GM23338 (cell line): ENCODE measurements around the gene MEOX1. TPM values are rescaled to one million over a fixed set of nuclear protein-coding genes. Genes with fewer than 3 reads are reported as not detected.

Experiments used
- ATAC-seq: fragments of 200-7000 bp; cut with Tn5 transposase; 3 replicates; pipeline ENCODE4 v1.9.1; 2020
- DNase-seq: peaks from one replicate; pipeline ENCODE4 v3.0.0-alpha.2; 2015; ENCODE audit warnings: low spot score
- H2AFZ ChIP-seq: fragments of 200-600 bp; sonication (generic); 2 replicates; pipeline ENCODE4 v1.8.0; 2016; ENCODE audit warnings: antibody characterized with exemption, mild to moderate bottlenecking, moderate library complexity
- H3F3A ChIP-seq: fragments of 200-600 bp; sonication (generic); replicated peaks from 2 replicates; pipeline ENCODE4 v1.8.0; 2017; ENCODE audit warnings: antibody characterized with exemption, mixed run types, low read depth
- H3K27ac ChIP-seq: fragments of 200-600 bp; sonication (generic); 2 replicates; pipeline ENCODE4 v1.6.1; 2016; ENCODE audit warnings: low read depth
- H3K27me3 ChIP-seq: fragments of 200-600 bp; sonication (generic); 2 replicates; pipeline ENCODE4 v1.8.0; 2016; ENCODE audit warnings: mild to moderate bottlenecking, mixed run types, moderate library complexity; ENCODE audit not compliant: insufficient read depth
- H3K36me3 ChIP-seq: fragments of 200-600 bp; sonication (generic); 2 replicates; pipeline ENCODE4 v1.8.0; 2016; ENCODE audit warnings: mild to moderate bottlenecking; ENCODE audit not compliant: insufficient read depth
- H3K4me1 ChIP-seq: fragments of 200-600 bp; sonication (generic); 2 replicates; pipeline ENCODE4 v1.8.0; 2016; ENCODE audit warnings: mild to moderate bottlenecking, moderate library complexity; ENCODE audit not compliant: insufficient read depth
- H3K4me2 ChIP-seq: fragments of 200-600 bp; sonication (generic); 2 replicates; pipeline ENCODE4 v1.7.1; 2017; ENCODE audit warnings: mixed run types
- H3K4me3 ChIP-seq: fragments of 200-600 bp; sonication (generic); 2 replicates; pipeline ENCODE4 v1.6.1; 2016; ENCODE audit warnings: mixed run types
- H3K79me2 ChIP-seq: fragments of 200-600 bp; sonication (generic); replicated peaks from 2 replicates; pipeline ENCODE4 v1.8.0; 2017; ENCODE audit warnings: mild to moderate bottlenecking; ENCODE audit not compliant: insufficient read depth
- H3K9me2 ChIP-seq: fragments of 200-600 bp; sonication (generic); 2 replicates; pipeline ENCODE4 v1.8.0; 2017; ENCODE audit not compliant: insufficient read depth
- H4K20me1 ChIP-seq: fragments of 200-600 bp; sonication (generic); replicated peaks from 2 replicates; pipeline ENCODE4 v1.8.0; 2017; ENCODE audit warnings: mild to moderate bottlenecking; ENCODE audit not compliant: insufficient read depth
- H3K27ac Mint-ChIP-seq: 2 replicates; pipeline ENCODE4 v1.8.0; 2020; ENCODE audit warnings: inconsistent platforms, mild to moderate bottlenecking, moderate library complexity, mixed read lengths
- H3K27me3 Mint-ChIP-seq: 3 replicates; pipeline ENCODE4 v1.8.0; 2022; ENCODE audit warnings: low read depth, mild to moderate bottlenecking, moderate library complexity, mixed read lengths, inconsistent platforms; ENCODE audit not compliant: insufficient read depth, poor library complexity
- H3K36me3 Mint-ChIP-seq: 3 replicates; pipeline ENCODE4 v1.8.0; 2021; ENCODE audit warnings: low read depth, mild to moderate bottlenecking, inconsistent platforms, moderate library complexity, mixed read lengths
- H3K4me1 Mint-ChIP-seq: 3 replicates; pipeline ENCODE4 v1.8.0; 2020; ENCODE audit warnings: mild to moderate bottlenecking, inconsistent platforms, mixed read lengths
- H3K4me3 Mint-ChIP-seq: 3 replicates; pipeline ENCODE4 v1.8.0; 2021; ENCODE audit warnings: moderate library complexity, mild to moderate bottlenecking, inconsistent platforms, mixed read lengths
- H3K9me3 Mint-ChIP-seq: 3 replicates; pipeline ENCODE4 v1.8.0; 2020; ENCODE audit warnings: moderate library complexity, mild to moderate bottlenecking, inconsistent platforms, mixed read lengths
- EZH2 ChIP-seq: fragments of 200-600 bp; sonication (generic); IDR thresholded peaks from one replicate; pipeline ENCODE4 v1.8.0; 2017; ENCODE audit warnings: antibody characterized with exemption, mild to moderate bottlenecking, low read depth; ENCODE audit not compliant: unreplicated experiment
- EZH2phosphoT487 ChIP-seq: fragments of 200-600 bp; sonication (generic); IDR thresholded peaks from one replicate; pipeline ENCODE4 v1.8.1; 2018; ENCODE audit warnings: antibody characterized with exemption; ENCODE audit not compliant: unreplicated experiment
- JUNB ChIP-seq: IDR thresholded peaks from one replicate; pipeline ENCODE4 v1.6.1; 2016; ENCODE audit warnings: antibody characterized with exemption; ENCODE audit not compliant: unreplicated experiment
- POLR2AphosphoS5 ChIP-seq: IDR thresholded peaks from 2 replicates; pipeline ENCODE4 v1.6.1; 2016; ENCODE audit warnings: antibody characterized with exemption, low read depth
- ZNF114 ChIP-seq: fragments of 250-450 bp; sonication (Bioruptor Pico); IDR thresholded peaks from 2 replicates; pipeline ENCODE4 v1.5.0; 2020; ENCODE audit warnings: mild to moderate bottlenecking, moderate library complexity
- ZNF331 ChIP-seq: fragments of 250-450 bp; sonication (Bioruptor Pico); IDR thresholded peaks from 2 replicates; pipeline ENCODE4 v1.5.0; 2020; ENCODE audit warnings: low read depth, mild to moderate bottlenecking, moderate library complexity
- polyA plus RNA-seq: library from polyadenylated mRNA; unstranded; fragments of >200 nt; fragmentation: Nextera tagmentation; extraction: Ambion mirVana; gene quantifications from 2 replicates; pipeline ENCODE4 v1.2.1, GENCODE V29; 2016
- total RNA-seq: library from RNA; depleted of rRNA; stranded (reverse); fragments of >200 nt; shearing (Covaris generic); gene quantifications from 2 replicates; pipeline ENCODE4 v1.2.3, GENCODE V29; 2014
- TF ChIP-seq, protein P1 (sequence below): IDR thresholded peaks from 2 replicates; pipeline ENCODE4 v1.6.1; 2016; ENCODE audit warnings: antibody characterized with exemption
- TF ChIP-seq, protein P2 (sequence below): fragments of 250-450 bp; sonication (Bioruptor Pico); IDR thresholded peaks from 2 replicates; pipeline ENCODE4 v1.5.0; 2020; ENCODE audit warnings: mild to moderate bottlenecking, moderate library complexity
- TF ChIP-seq, protein P3 (sequence below): IDR thresholded peaks from one replicate; pipeline ENCODE4 v1.6.1; 2018; ENCODE audit warnings: antibody characterized with exemption; ENCODE audit not compliant: unreplicated experiment

Gene MEOX1
- total and polyA plus RNA-seq, 2 experiments from 2014 or later = not detected

DNA sequence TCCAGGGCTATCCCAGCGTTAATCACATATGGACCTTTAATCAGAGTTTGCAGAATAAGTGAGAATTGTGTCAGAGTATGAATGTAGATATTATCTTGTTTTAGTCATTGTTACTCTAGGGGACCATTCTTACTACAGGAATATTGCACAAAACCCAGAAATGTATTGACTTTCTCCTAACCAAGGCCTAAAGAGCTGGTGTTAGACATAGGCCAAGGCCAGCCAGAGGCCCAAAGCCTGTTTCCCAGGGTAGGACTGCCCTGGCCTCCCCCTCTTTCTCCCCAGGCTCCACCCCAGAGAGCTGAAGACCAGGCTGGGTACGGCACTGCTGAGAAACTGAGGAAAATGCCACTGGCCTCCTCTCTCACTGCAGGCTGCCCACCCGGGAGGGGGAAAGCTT is 41.9 kb upstream of the MEOX1 start:
- Histone ChIP-seq H2AFZ (no peak overlapping the region), H3K4me1 (peaks cover 12% of the 10 kb centered on the region; the same call in 1 of the 2 replicates), H3K9me2 (no peaks in the 10 kb centered on the region), H3K27me3 (no peaks in the 10 kb centered on the region), H3F3A (no peaks in the 10 kb centered on the region), H3K4me2 (no peak overlapping the region), H3K36me3 (no peaks in the 10 kb centered on the region), H4K20me1 (no peaks in the 10 kb centered on the region), H3K79me2 (no peaks in the 10 kb centered on the region), H3K4me3 (no peak overlapping the region), H3K27ac (no peak overlapping the region)
- Mint-ChIP-seq H3K27ac (no peak overlapping the region), H3K9me3 (no peaks in the 10 kb centered on the region), H3K27me3 (peaks cover 11% of the 10 kb centered on the region), H3K4me1 (peaks cover 19% of the 10 kb centered on the region), H3K36me3 (no peaks in the 10 kb centered on the region; the same call in 2 of the 3 replicates), H3K4me3 (no peak overlapping the region)
- DNase-seq (no peak), ATAC-seq (no peak)
- no peak for TF ChIP-seq EZH2phosphoT487
- TF ChIP-seq, protein P1, sequence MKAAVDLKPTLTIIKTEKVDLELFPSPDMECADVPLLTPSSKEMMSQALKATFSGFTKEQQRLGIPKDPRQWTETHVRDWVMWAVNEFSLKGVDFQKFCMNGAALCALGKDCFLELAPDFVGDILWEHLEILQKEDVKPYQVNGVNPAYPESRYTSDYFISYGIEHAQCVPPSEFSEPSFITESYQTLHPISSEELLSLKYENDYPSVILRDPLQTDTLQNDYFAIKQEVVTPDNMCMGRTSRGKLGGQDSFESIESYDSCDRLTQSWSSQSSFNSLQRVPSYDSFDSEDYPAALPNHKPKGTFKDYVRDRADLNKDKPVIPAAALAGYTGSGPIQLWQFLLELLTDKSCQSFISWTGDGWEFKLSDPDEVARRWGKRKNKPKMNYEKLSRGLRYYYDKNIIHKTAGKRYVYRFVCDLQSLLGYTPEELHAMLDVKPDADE = no peak
- TF ChIP-seq POLR2AphosphoS5 = no peak

DNA sequence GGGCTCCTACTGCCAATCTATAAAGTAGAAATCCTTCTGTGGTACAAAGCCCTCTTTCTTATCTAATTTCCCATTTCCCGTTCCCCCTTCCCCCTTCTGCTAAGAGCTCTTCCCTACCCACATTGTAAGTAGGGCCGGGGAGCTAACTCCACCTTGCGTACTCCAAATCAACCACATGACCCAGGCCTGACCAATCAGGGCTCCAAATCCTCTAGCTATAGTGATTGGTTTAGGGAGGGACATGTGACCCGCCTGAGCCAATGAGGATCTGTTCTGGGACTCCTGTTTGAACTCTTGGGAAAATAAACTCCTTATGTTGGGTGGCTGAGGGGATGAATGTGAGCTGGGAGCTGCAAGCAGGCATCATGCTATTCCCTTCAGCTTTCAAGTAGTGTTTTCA is 40.9 kb upstream of the MEOX1 start:
- no peaks in the 10 kb centered on the region for H3K9me3 Mint-ChIP-seq
- H3K27ac ChIP-seq = no peak overlapping the region
- H3K9me2 ChIP-seq = no peaks in the 10 kb centered on the region
- no peaks in the 10 kb centered on the region for H3F3A ChIP-seq
- no peak overlapping the region; the same call in 1 of the 2 replicates for H3K27ac Mint-ChIP-seq
- H3K36me3 ChIP-seq = no peaks in the 10 kb centered on the region
- peaks cover 20% of the 10 kb centered on the region for H3K4me1 Mint-ChIP-seq
- no peak for TF ChIP-seq JUNB
- TF ChIP-seq ZNF331 = no peak
- no peak for TF ChIP-seq POLR2AphosphoS5
- TF ChIP-seq EZH2phosphoT487 = no peak
- no peak for TF ChIP-seq EZH2
- TF ChIP-seq, protein P2, sequence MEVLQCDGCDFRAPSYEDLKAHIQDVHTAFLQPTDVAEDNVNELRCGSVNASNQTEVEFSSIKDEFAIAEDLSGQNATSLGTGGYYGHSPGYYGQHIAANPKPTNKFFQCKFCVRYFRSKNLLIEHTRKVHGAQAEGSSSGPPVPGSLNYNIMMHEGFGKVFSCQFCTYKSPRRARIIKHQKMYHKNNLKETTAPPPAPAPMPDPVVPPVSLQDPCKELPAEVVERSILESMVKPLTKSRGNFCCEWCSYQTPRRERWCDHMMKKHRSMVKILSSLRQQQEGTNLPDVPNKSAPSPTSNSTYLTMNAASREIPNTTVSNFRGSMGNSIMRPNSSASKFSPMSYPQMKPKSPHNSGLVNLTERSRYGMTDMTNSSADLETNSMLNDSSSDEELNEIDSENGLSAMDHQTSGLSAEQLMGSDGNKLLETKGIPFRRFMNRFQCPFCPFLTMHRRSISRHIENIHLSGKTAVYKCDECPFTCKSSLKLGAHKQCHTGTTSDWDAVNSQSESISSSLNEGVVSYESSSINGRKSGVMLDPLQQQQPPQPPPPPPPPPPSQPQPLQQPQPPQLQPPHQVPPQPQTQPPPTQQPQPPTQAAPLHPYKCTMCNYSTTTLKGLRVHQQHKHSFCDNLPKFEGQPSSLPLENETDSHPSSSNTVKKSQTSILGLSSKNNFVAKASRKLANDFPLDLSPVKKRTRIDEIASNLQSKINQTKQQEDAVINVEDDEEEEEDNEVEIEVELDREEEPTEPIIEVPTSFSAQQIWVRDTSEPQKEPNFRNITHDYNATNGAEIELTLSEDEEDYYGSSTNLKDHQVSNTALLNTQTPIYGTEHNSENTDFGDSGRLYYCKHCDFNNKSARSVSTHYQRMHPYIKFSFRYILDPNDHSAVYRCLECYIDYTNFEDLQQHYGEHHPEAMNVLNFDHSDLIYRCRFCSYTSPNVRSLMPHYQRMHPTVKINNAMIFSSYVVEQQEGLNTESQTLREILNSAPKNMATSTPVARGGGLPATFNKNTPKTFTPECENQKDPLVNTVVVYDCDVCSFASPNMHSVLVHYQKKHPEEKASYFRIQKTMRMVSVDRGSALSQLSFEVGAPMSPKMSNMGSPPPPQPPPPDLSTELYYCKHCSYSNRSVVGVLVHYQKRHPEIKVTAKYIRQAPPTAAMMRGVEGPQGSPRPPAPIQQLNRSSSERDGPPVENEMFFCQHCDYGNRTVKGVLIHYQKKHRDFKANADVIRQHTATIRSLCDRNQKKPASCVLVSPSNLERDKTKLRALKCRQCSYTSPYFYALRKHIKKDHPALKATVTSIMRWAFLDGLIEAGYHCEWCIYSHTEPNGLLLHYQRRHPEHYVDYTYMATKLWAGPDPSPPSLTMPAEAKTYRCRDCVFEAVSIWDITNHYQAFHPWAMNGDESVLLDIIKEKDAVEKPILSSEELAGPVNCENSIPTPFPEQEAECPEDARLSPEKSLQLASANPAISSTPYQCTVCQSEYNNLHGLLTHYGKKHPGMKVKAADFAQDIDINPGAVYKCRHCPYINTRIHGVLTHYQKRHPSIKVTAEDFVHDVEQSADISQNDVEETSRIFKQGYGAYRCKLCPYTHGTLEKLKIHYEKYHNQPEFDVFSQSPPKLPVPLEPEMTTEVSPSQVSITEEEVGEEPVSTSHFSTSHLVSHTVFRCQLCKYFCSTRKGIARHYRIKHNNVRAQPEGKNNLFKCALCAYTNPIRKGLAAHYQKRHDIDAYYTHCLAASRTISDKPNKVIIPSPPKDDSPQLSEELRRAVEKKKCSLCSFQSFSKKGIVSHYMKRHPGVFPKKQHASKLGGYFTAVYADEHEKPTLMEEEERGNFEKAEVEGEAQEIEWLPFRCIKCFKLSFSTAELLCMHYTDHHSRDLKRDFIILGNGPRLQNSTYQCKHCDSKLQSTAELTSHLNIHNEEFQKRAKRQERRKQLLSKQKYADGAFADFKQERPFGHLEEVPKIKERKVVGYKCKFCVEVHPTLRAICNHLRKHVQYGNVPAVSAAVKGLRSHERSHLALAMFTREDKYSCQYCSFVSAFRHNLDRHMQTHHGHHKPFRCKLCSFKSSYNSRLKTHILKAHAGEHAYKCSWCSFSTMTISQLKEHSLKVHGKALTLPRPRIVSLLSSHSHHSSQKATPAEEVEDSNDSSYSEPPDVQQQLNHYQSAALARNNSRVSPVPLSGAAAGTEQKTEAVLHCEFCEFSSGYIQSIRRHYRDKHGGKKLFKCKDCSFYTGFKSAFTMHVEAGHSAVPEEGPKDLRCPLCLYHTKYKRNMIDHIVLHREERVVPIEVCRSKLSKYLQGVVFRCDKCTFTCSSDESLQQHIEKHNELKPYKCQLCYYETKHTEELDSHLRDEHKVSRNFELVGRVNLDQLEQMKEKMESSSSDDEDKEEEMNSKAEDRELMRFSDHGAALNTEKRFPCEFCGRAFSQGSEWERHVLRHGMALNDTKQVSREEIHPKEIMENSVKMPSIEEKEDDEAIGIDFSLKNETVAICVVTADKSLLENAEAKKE (CRISPR knock-in tag) = no peak
- TF ChIP-seq ZNF114 (CRISPR knock-in tag) = no peak
- TF ChIP-seq, protein P1 = no peak
- TF ChIP-seq, protein P3, sequence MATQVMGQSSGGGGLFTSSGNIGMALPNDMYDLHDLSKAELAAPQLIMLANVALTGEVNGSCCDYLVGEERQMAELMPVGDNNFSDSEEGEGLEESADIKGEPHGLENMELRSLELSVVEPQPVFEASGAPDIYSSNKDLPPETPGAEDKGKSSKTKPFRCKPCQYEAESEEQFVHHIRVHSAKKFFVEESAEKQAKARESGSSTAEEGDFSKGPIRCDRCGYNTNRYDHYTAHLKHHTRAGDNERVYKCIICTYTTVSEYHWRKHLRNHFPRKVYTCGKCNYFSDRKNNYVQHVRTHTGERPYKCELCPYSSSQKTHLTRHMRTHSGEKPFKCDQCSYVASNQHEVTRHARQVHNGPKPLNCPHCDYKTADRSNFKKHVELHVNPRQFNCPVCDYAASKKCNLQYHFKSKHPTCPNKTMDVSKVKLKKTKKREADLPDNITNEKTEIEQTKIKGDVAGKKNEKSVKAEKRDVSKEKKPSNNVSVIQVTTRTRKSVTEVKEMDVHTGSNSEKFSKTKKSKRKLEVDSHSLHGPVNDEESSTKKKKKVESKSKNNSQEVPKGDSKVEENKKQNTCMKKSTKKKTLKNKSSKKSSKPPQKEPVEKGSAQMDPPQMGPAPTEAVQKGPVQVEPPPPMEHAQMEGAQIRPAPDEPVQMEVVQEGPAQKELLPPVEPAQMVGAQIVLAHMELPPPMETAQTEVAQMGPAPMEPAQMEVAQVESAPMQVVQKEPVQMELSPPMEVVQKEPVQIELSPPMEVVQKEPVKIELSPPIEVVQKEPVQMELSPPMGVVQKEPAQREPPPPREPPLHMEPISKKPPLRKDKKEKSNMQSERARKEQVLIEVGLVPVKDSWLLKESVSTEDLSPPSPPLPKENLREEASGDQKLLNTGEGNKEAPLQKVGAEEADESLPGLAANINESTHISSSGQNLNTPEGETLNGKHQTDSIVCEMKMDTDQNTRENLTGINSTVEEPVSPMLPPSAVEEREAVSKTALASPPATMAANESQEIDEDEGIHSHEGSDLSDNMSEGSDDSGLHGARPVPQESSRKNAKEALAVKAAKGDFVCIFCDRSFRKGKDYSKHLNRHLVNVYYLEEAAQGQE = no peak
- no peaks in the 10 kb centered on the region for H4K20me1 ChIP-seq
- H3K36me3 Mint-ChIP-seq = no peaks in the 10 kb centered on the region; the same call in 2 of the 3 replicates
- no peak overlapping the region for H3K4me3 Mint-ChIP-seq
- peaks cover 12% of the 10 kb centered on the region; the same call in 1 of the 2 replicates for H3K4me1 ChIP-seq
- DNase-seq (peak; percentile 83), ATAC-seq (peak; percentile 84)
- no peak overlapping the region for H2AFZ ChIP-seq
- H3K27me3 ChIP-seq = no peaks in the 10 kb centered on the region
- H3K79me2 ChIP-seq = no peaks in the 10 kb centered on the region
- H3K4me3 ChIP-seq = no peak overlapping the region
- H3K27me3 Mint-ChIP-seq = peaks cover 11% of the 10 kb centered on the region
- H3K4me2 ChIP-seq = no peak overlapping the region
